ENCODE results near the gene KAZALD1. TPM values are rescaled to one million over a fixed set of nuclear protein-coding genes. Genes with fewer than 3 reads are reported as not detected.
A peak's percentile ranks its signal among the peaks of the same experiment; 100 is the strongest.

The KAZALD1 gene
- total RNA-seq, 1 donor from 2014 or later = 2.9 TPM

- H3K4me3 Mint-ChIP-seq = peak overlapping the region; percentile 28
- peaks cover 48% of the 10 kb centered on the region for H3K4me1 Mint-ChIP-seq
- peaks cover 3% of the 10 kb centered on the region for H3K36me3 Mint-ChIP-seq (ENCODE audit: low read depth)
- no peak for DNase-seq (ENCODE audit: low read depth, low spot score)
- no peak for TF ChIP-seq CTCF (conservative IDR thresholded peaks at IDR 0.05)
- no peaks in the 10 kb centered on the region for H3K9me3 Mint-ChIP-seq
- no peak overlapping the region for H3K27ac Mint-ChIP-seq (ENCODE audit: unreplicated experiment)
- H3K27me3 Mint-ChIP-seq (ENCODE audit: low read depth) = peaks cover 76% of the 10 kb centered on the region
Observed at GRCh38 chr10:101046332-101047238, 15.2 kb upstream of the KAZALD1 start.

GRCh38 chr10:101047268-101047667 is 14.5 kb upstream of the KAZALD1 start:
- no peak for DNase-seq (ENCODE audit: low read depth, low spot score)
- H3K4me1 Mint-ChIP-seq = peaks cover 41% of the 10 kb centered on the region
- TF ChIP-seq CTCF (conservative IDR thresholded peaks at IDR 0.05) = no peak
- H3K27me3 Mint-ChIP-seq (ENCODE audit: low read depth) = peaks cover 81% of the 10 kb centered on the region
- H3K36me3 Mint-ChIP-seq (ENCODE audit: low read depth) = peaks cover 3% of the 10 kb centered on the region
- no peaks in the 10 kb centered on the region for H3K9me3 Mint-ChIP-seq
- no peak overlapping the region for H3K27ac Mint-ChIP-seq (ENCODE audit: unreplicated experiment)
- no peak overlapping the region for H3K4me3 Mint-ChIP-seq

GRCh38 chr10:101047961-101048892 is 13.6 kb upstream of the KAZALD1 start:
- no peak for TF ChIP-seq CTCF (conservative IDR thresholded peaks at IDR 0.05)
- DNase-seq (ENCODE audit: low read depth, low spot score) = no peak
- Mint-ChIP-seq H3K4me1 (peaks cover 31% of the 10 kb centered on the region), H3K36me3 (ENCODE audit: low read depth) (peaks cover 3% of the 10 kb centered on the region), H3K27ac (ENCODE audit: unreplicated experiment) (no peak overlapping the region), H3K27me3 (ENCODE audit: low read depth) (peaks cover 78% of the 10 kb centered on the region), H3K4me3 (no peak overlapping the region), H3K9me3 (no peaks in the 10 kb centered on the region)

- peak; percentile 80 for TF ChIP-seq CTCF (conservative IDR thresholded peaks at IDR 0.05)
- Mint-ChIP-seq H3K27me3 (ENCODE audit: low read depth) (peaks cover 71% of the 10 kb centered on the region), H3K4me1 (peaks cover 25% of the 10 kb centered on the region), H3K9me3 (no peaks in the 10 kb centered on the region), H3K36me3 (ENCODE audit: low read depth) (peaks cover 3% of the 10 kb centered on the region), H3K4me3 (peak overlapping the region; percentile 69), H3K27ac (ENCODE audit: unreplicated experiment) (no peak overlapping the region)
- DNase-seq (ENCODE audit: low read depth, low spot score) = peak; percentile 84
Observed at GRCh38 chr10:101050208-101051069, 11.3 kb upstream of the KAZALD1 start.

GRCh38 chr10:101052285-101052684 is 9.5 kb upstream of the KAZALD1 start:
- Mint-ChIP-seq H3K27me3 (ENCODE audit: low read depth) (peaks cover 53% of the 10 kb centered on the region), H3K4me3 (no peak overlapping the region), H3K36me3 (ENCODE audit: low read depth) (no peaks in the 10 kb centered on the region), H3K27ac (ENCODE audit: unreplicated experiment) (no peak overlapping the region), H3K9me3 (no peaks in the 10 kb centered on the region), H3K4me1 (peaks cover 13% of the 10 kb centered on the region)
- no peak for DNase-seq (ENCODE audit: low read depth, low spot score)
- no peak for TF ChIP-seq CTCF (conservative IDR thresholded peaks at IDR 0.05)

Measured in neural crest cell (in vitro differentiated cells).